Measurements from ENCODE around the gene KCNJ12.
"Not testable (repeated sequence)": the region's sequence is repeated elsewhere in the genome, so short reads cannot be mapped to it uniquely, and the experiment has no call there.

KCNJ12 gene

GRCh38 chr17:21345236-21345635 is 30.9 kb upstream of the KCNJ12 start:
- no peak for TF ChIP-seq CTCF (conservative IDR thresholded peaks at IDR 0.05)
- H3K27ac ChIP-seq: no peak overlapping the region

DNA sequence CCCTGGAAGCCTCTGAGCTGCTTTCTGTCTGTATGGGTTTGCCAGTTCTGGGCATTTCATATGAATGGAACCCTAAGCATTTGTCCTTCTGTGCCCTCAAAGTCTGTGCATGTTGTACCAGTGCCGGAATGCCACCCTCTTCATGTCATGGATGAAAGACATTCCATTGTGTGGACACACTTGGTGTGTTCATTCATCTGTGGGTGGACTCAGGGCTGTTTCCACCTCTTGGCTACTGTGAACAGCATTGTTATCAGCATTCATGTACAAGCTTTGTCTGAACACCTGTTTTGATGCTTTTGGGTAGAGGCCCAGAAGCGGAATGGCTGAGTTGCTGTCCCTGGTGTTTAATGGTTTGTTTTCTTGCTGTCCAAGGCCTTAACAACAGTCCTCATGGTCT is 30.1 kb upstream of the KCNJ12 start:
- not testable (repeated sequence) for H3K27ac ChIP-seq

DNA sequence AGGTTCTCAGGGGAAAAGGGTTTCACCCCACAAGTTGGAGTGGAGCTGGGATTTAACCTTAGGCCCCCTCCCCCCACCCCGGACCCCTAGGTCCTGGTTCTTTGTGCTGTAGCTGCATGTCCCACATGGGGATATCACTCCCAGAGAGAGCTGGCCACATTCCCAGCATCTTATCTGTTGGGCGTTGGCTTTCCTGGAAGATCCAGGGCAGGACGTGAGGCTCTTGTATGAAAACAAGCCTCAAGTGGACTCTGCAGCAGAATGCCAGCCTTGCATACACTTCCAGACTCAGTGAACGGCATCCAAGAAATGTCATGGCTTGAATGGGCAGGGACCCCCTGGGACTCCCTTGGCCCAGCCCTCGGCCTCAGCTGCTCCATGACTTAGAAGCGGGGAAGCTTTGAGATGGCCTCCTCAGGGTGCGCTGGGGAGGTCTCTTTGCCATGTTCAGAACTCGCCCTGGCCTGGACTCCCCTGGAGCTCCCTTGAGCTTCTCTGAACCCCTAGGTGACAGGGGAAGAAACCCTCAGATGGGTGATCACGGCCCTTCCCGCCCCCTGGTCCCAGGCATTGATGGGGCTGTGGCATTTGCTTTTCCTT is 29.4 kb upstream of the KCNJ12 start:
- H3K27ac ChIP-seq: not testable (repeated sequence)

- not testable (repeated sequence) for H3K27ac ChIP-seq
Observed at GRCh38 chr17:21347660-21348059, 28.5 kb upstream of the KCNJ12 start.

- not testable (repeated sequence) for H3K27ac ChIP-seq
Observed at GRCh38 chr17:21348081-21348925, 27.9 kb upstream of the KCNJ12 start.

GRCh38 chr17:21348926-21349261 is 27.3 kb upstream of the KCNJ12 start:
- H3K27ac ChIP-seq: not testable (repeated sequence)

DNA sequence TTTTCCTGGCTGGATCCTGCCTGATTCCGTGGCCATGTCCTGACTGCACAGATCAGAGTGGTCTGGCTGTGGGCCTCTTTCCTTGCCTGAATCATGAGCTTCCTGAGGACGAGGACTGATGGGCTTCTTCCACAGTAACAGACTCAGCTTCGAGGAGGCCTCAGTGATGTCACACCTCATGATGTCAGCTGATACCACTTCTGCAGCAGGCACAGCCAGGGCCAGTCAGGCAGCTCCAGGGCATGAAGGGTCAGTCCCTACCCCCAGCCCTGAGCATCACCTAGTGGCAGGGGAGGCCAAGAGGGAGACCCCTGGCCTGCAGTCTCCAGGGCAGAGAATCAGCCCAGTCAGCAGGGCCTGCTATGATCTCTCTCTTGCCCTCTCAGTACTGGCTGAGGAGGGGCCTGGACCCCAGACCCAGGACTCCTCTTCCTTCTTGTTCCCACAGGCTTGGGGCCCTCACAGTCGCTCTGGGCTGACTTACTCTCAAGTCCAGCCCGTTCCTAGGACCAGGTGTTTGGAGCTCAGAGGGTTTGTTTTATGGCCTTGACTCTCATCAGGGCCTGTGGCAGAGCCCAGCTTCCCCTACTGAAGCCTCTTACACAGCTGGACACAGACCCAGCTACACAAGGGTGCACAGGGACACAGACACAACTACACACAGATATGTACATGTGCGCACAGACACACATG is 26.7 kb upstream of the KCNJ12 start:
- H3K27ac ChIP-seq: not testable (repeated sequence)

GRCh38 chr17:21350495-21350894 is 25.7 kb upstream of the KCNJ12 start:
- H3K27ac ChIP-seq: not testable (repeated sequence)

DNA sequence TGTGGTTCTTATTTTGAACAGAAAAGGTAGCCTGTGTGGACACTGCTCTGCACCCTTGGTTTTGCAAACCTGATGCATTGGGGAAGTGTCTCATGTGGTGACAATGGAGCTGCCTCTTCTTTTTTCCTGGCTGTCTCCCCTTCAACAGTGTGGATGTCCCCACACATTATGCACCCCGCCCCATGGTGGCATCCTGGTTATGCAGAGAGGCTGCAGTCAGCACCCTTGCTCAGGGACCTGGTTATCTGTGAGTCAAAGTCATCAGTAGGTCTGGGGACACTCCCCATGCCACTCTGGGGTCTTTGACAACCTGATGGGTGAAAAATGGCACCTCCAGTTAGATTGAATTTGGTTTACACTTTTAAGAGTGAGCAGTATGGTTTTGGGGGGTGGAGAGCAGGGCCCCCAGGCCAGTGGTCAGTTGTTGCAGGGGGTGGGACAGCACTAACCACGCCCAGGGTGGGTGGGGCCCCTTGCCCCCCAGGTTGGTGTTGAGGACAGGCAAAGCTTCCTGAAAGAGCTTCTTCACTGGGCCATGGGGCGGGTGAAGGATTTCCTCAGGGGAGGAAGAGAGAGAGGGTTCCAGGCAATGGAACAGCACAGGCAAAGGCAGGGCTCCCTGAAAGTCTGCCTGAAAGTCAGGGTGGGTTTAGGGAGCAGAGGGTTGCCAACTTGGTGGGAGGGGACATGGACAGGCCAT is 24.6 kb upstream of the KCNJ12 start:
- no peak overlapping the region for H3K27ac ChIP-seq
- no peak for TF ChIP-seq CTCF (conservative IDR thresholded peaks at IDR 0.05)

DNA sequence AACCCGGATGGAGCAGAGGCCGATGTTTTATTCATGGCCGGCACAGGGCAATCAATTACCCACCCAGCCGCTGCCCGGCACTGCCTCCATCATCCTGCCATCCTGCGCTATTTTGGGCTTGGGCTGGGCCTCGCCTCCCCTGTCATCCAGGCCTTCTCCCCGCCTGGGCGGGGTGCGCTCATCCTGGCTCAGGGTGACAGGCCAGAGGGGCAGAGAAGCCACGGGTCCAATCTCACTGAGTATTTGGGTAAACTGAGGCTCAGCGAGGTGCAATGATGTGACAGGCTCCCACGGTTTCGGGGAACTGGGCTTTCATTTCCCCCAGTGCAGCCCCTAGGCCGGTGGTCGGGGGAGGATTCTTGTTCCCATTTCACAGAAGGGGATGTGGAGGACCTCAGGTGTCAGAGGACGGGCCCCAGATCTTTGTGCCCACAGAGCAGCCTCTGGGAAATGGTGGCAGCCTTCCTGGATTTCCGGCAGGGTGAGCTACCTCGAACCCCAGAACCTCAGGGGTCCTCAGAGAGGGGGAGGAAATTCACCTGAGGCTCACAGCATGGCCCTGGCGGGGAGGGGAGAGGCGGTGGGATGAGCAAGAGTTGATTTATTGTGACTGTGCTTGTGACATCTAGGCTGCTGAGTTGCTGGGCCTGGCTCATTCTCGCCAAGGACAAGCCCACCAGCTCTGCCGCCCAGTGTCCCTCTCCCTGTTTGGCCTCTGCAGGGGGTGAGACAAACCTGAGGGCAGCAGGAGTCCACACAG is 23.8 kb upstream of the KCNJ12 start:
- TF ChIP-seq CTCF (conservative IDR thresholded peaks at IDR 0.05): no peak
- H3K27ac ChIP-seq: no peak overlapping the region

- H3K27ac ChIP-seq: no peak overlapping the region
- no peak for TF ChIP-seq CTCF (conservative IDR thresholded peaks at IDR 0.05)
Observed at GRCh38 chr17:21352981-21353265, 23.2 kb upstream of the KCNJ12 start.

Measured in VCaP (cell line).